Measurements from ENCODE around the gene MACROD2.

The MACROD2 gene

GRCh38 chr20:15610787-15611186 lies 1615.5 kb downstream of the MACROD2 start:
- no peak for DNase-seq (ENCODE audit: low read depth)
- no peak for TF ChIP-seq CTCF (conservative IDR thresholded peaks at IDR 0.05; ENCODE audit: low read depth, low read length)
- no peak overlapping the region for H3K4me3 ChIP-seq (ENCODE audit: low read length)

GRCh38 chr20:15611541-15611940 lies 1616.2 kb downstream of the MACROD2 start:
- no peak for TF ChIP-seq CTCF (conservative IDR thresholded peaks at IDR 0.05; ENCODE audit: low read depth, low read length)
- H3K4me3 ChIP-seq (ENCODE audit: low read length): no peak overlapping the region
- no peak for DNase-seq (ENCODE audit: low read depth)

- DNase-seq (ENCODE audit: low read depth): no peak
- TF ChIP-seq CTCF (conservative IDR thresholded peaks at IDR 0.05; ENCODE audit: low read depth, low read length): no peak
- H3K4me3 ChIP-seq (ENCODE audit: low read length): no peak overlapping the region
Measured at GRCh38 chr20:15612198-15612597, 1616.9 kb downstream of the MACROD2 start.

- DNase-seq (ENCODE audit: low read depth): no peak
- no peak for TF ChIP-seq CTCF (conservative IDR thresholded peaks at IDR 0.05; ENCODE audit: low read depth, low read length)
- no peak overlapping the region for H3K4me3 ChIP-seq (ENCODE audit: low read length)
Measured at GRCh38 chr20:15612769-15613168, 1617.5 kb downstream of the MACROD2 start.

- TF ChIP-seq CTCF (conservative IDR thresholded peaks at IDR 0.05; ENCODE audit: low read depth, low read length): no peak
- no peak overlapping the region for H3K4me3 ChIP-seq (ENCODE audit: low read length)
- no peak for DNase-seq (ENCODE audit: low read depth)
Measured at GRCh38 chr20:15613530-15613929, 1618.2 kb downstream of the MACROD2 start.

GRCh38 chr20:15616626-15617025 lies 1621.3 kb downstream of the MACROD2 start:
- DNase-seq (ENCODE audit: low read depth): no peak

More at GRCh38 chr20:15616626-15617025, 1621.3 kb downstream of the MACROD2 start:
- no peak for TF ChIP-seq CTCF (conservative IDR thresholded peaks at IDR 0.05; ENCODE audit: low read depth, low read length)
- H3K4me3 ChIP-seq (ENCODE audit: low read length): no peak overlapping the region

All from retinal pigment epithelial cell (primary cell).